ELF-1 (cell line): ENCODE results near the gene ATXN1.
"Not testable (repeated sequence)": the region's sequence is repeated elsewhere in the genome, so short reads cannot be mapped to it uniquely, and the experiment has no call there.

ENCODE experiments used
- DNase-seq: peaks from one replicate; pipeline ENCODE4 v3.0.0-alpha.2; 2016; ENCODE audit warnings: low read depth, low spot score

ATXN1 gene

GRCh38 chr6:16647422-16647821 lies 113.8 kb downstream of the ATXN1 start:
- no peak for DNase-seq

- no peak for DNase-seq
These were observed 116.6 kb downstream of the ATXN1 start for GRCh38 chr6:16644540-16645250.

- no peak for DNase-seq
These were observed 121.4 kb downstream of the ATXN1 start for GRCh38 chr6:16639684-16640480.

- DNase-seq = no peak
These were observed 123.6 kb downstream of the ATXN1 start for GRCh38 chr6:16637635-16638034.

GRCh38 chr6:16635810-16636602 lies 125.3 kb downstream of the ATXN1 start:
- DNase-seq = peak; percentile 88

- DNase-seq = no peak
These were observed 125.9 kb downstream of the ATXN1 start for GRCh38 chr6:16635291-16635809.

- DNase-seq = no peak
These were observed 126.4 kb downstream of the ATXN1 start for GRCh38 chr6:16634855-16635254.

GRCh38 chr6:16633961-16634360 lies 127.3 kb downstream of the ATXN1 start:
- no peak for DNase-seq

GRCh38 chr6:16633465-16633864 lies 127.8 kb downstream of the ATXN1 start:
- DNase-seq = no peak

GRCh38 chr6:16632101-16632500 lies 129.2 kb downstream of the ATXN1 start:
- DNase-seq = no peak

- DNase-seq = peak; percentile 22
These were observed 131.1 kb downstream of the ATXN1 start for GRCh38 chr6:16630026-16630643.

GRCh38 chr6:16628580-16628979 lies 132.7 kb downstream of the ATXN1 start:
- DNase-seq = not testable (repeated sequence)

GRCh38 chr6:16626650-16627049 lies 134.6 kb downstream of the ATXN1 start:
- no peak for DNase-seq

GRCh38 chr6:16625291-16626265 lies 135.7 kb downstream of the ATXN1 start:
- DNase-seq = no peak

GRCh38 chr6:16624636-16625290 lies 136.5 kb downstream of the ATXN1 start:
- no peak for DNase-seq

GRCh38 chr6:16623731-16624130 lies 137.5 kb downstream of the ATXN1 start:
- no peak for DNase-seq

- DNase-seq = no peak
These were observed 138.1 kb downstream of the ATXN1 start for GRCh38 chr6:16623029-16623653.

- no peak for DNase-seq
These were observed 139.1 kb downstream of the ATXN1 start for GRCh38 chr6:16622193-16622592.

- DNase-seq = no peak
These were observed 140.3 kb downstream of the ATXN1 start for GRCh38 chr6:16621002-16621401.
